ENCODE data around the gene ZFYVE9. TPM values are rescaled to one million over a fixed set of nuclear protein-coding genes. Genes with fewer than 3 reads are reported as not detected.

ZFYVE9 gene
- total RNA-seq, 1 experiment from 2014 or later: 28.4 TPM

DNA sequence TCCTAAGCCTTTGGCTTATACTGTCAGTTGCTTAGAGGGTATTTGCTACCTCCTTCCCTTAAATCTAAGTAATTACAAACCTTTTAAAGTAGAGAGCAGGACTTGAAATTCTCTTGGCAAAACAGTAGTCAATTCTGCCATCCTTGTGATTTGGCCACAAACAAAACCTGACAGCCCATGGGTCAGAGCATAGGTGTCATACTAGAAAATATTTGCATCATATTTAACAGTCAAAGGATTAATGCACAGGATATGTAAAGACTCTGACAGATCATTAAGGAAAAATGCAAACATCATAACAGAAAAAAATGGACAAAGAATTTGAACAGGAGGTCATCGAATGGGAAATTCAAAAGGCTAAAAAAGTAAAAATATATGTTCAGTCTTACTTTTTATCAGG is 50.5 kb downstream of the ZFYVE9 start:
- no CpG with 5 or more reads among the region's 1 CpG for WGBS (ENCODE audit: extremely low coverage, insufficient read length, low lambda C conversion rate)
- Histone ChIP-seq H4K20me1 (ENCODE audit: control insufficient read depth, insufficient read depth, insufficient read length) (no peaks in the 10 kb centered on the region), H2AK5ac (ENCODE audit: insufficient read length, low read length) (no peak overlapping the region), H3K9me3 (ENCODE audit: control insufficient read depth, low read depth, low read length) (no peaks in the 10 kb centered on the region), H4K5ac (ENCODE audit: insufficient read length, low read depth, low read length) (no peak overlapping the region), H3K56ac (ENCODE audit: insufficient read length, low read depth, low read length) (no peak overlapping the region), H4K91ac (ENCODE audit: insufficient read length, low read depth, low read length) (no peak overlapping the region), H2BK12ac (ENCODE audit: insufficient read length, low read depth, low read length) (no peak overlapping the region), H2AFZ (ENCODE audit: low read length) (no peak overlapping the region), H3K79me1 (ENCODE audit: insufficient read depth, low read depth, low read length, poor library complexity, severe bottlenecking) (no peaks in the 10 kb centered on the region), H3K27me3 (ENCODE audit: insufficient read depth, low read length) (no peaks in the 10 kb centered on the region), H3K23ac (ENCODE audit: insufficient read length, low read depth, low read length) (no peak overlapping the region), H2BK15ac (ENCODE audit: low read depth, low read length) (no peak overlapping the region), H3K18ac (ENCODE audit: insufficient read length, low read depth, low read length) (no peak overlapping the region), H3K4me1 (ENCODE audit: insufficient read depth, low read length) (no peaks in the 10 kb centered on the region), H3K27ac (ENCODE audit: insufficient read length, low read depth, low read length) (no peak overlapping the region), H3K79me2 (ENCODE audit: insufficient read depth, low read length) (no peaks in the 10 kb centered on the region), H2BK120ac (ENCODE audit: low read depth, low read length, poor library complexity, severe bottlenecking) (no peak overlapping the region), H3K4me2 (ENCODE audit: insufficient read depth, insufficient read length, low read length) (no peak overlapping the region), H3K14ac (ENCODE audit: insufficient read depth, low read length) (no peak overlapping the region), H3K9ac (ENCODE audit: extremely low read depth, insufficient read length, low read length) (no peak overlapping the region), H3K4ac (ENCODE audit: low read depth, low read length) (no peak overlapping the region), H3T11ph (ENCODE audit: low read length) (no peak overlapping the region), H2BK5ac (ENCODE audit: insufficient read length, low read length) (no peak overlapping the region), H3K23me2 (ENCODE audit: insufficient read length, low read depth, low read length, poor library complexity, severe bottlenecking) (no peaks in the 10 kb centered on the region), H2BK20ac (ENCODE audit: low read depth, low read length, poor library complexity, severe bottlenecking) (no peak overlapping the region), H4K8ac (replicated peaks; ENCODE audit: insufficient read length, low read depth, low read length) (no peak overlapping the region)
- H3K27me3 Mint-ChIP-seq (ENCODE audit: low read depth): no peaks in the 10 kb centered on the region
- DNase-seq: no peak
- TF ChIP-seq, protein P1, sequence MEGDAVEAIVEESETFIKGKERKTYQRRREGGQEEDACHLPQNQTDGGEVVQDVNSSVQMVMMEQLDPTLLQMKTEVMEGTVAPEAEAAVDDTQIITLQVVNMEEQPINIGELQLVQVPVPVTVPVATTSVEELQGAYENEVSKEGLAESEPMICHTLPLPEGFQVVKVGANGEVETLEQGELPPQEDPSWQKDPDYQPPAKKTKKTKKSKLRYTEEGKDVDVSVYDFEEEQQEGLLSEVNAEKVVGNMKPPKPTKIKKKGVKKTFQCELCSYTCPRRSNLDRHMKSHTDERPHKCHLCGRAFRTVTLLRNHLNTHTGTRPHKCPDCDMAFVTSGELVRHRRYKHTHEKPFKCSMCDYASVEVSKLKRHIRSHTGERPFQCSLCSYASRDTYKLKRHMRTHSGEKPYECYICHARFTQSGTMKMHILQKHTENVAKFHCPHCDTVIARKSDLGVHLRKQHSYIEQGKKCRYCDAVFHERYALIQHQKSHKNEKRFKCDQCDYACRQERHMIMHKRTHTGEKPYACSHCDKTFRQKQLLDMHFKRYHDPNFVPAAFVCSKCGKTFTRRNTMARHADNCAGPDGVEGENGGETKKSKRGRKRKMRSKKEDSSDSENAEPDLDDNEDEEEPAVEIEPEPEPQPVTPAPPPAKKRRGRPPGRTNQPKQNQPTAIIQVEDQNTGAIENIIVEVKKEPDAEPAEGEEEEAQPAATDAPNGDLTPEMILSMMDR (conservative IDR thresholded peaks at IDR 0.05): no peak
- H3K36me3 Mint-ChIP-seq (ENCODE audit: insufficient read depth in 1 of 3, low read depth in 3 of 3): peaks cover 0 to 1% (median 0%) of the 10 kb centered on the region in 3 experiments; a peak in 1 of 7 replicates
- H3K4me1 Mint-ChIP-seq: no peaks in the 10 kb centered on the region
- H3K27ac Mint-ChIP-seq: no peak overlapping the region
- no peak overlapping the region for H3K4me3 Mint-ChIP-seq
- H3K9me3 Mint-ChIP-seq: no peaks in the 10 kb centered on the region; a peak in 1 of 5 replicates
